ENCODE results near the gene TMEM263. TPM values are rescaled to one million over a fixed set of nuclear protein-coding genes. Genes with fewer than 3 reads are reported as not detected.

The TMEM263 gene
- total RNA-seq, 1 donor from 2014 or later = 160 TPM

DNA sequence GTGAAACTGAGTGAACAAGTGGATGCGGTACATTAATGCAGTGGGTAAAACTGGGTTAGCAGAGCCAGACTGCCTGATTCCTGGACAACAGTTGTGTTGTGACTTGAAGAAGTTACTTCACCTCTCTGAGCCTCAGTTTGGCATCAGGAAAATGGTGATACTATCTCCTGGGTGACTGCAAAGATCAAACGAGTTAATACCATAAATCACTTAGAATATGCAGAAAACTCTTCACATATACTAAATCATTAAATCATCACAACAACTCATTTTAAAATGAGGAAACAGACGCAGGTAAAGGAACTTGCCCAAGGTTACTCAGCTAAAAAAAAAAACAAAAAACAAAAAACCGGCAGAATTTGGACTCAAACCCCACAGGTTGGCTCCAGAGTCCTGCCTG, 30.4 kb downstream of the TMEM263 start:
- H2AFZ ChIP-seq (ENCODE audit: low read depth, low read length) = no peak overlapping the region
- no peak for FAIRE-seq
- H3K9me3 ChIP-seq (ENCODE audit: insufficient read depth, low read depth, low read length) = no peaks in the 10 kb centered on the region
- H3K79me2 ChIP-seq (ENCODE audit: insufficient read depth, low read length) = peaks cover 11% of the 10 kb centered on the region
- peak overlapping the region; percentile 88 for H3K4me3 Mint-ChIP-seq (ENCODE audit: unreplicated experiment)
- peak overlapping the region; percentile 71 for H3K4me3 ChIP-seq (ENCODE audit: insufficient read depth, low read depth, low read length)
- H3K36me3 Mint-ChIP-seq (ENCODE audit: low read depth, unreplicated experiment) = peaks cover 5% of the 10 kb centered on the region
- peak overlapping the region; percentile 88 for H3K9ac ChIP-seq (ENCODE audit: low read length)
- H3K27me3 ChIP-seq (ENCODE audit: insufficient read depth, low read length) = no peaks in the 10 kb centered on the region
- TF ChIP-seq EZH2 (IDR thresholded peaks at IDR 0.05; ENCODE audit: insufficient read depth, low read length) (no peak), CTCF (IDR thresholded peaks at IDR 0.05; ENCODE audit: insufficient read depth, low read depth, low read length) (no peak)
- peaks cover 16% of the 10 kb centered on the region for H3K4me1 Mint-ChIP-seq (ENCODE audit: low read depth, unreplicated experiment)
- no peaks in the 10 kb centered on the region for H3K36me3 ChIP-seq (ENCODE audit: insufficient read depth, low read length)
- peaks cover 6% of the 10 kb centered on the region for H3K4me1 ChIP-seq (ENCODE audit: insufficient read depth, low read length)
- peak overlapping the region; percentile 82 for H3K27ac ChIP-seq (ENCODE audit: low read depth, low read length)
- peak overlapping the region; percentile 87 for H3K4me2 ChIP-seq (ENCODE audit: low read length)
- no peaks in the 10 kb centered on the region for H3K9me3 Mint-ChIP-seq (ENCODE audit: unreplicated experiment)
- H3K27me3 Mint-ChIP-seq (ENCODE audit: low read depth, unreplicated experiment) = no peaks in the 10 kb centered on the region
- peaks cover 9% of the 10 kb centered on the region for H4K20me1 ChIP-seq (ENCODE audit: insufficient read depth, low read length)
- no peak for DNase-seq (ENCODE audit: low read depth)
- peak overlapping the region; percentile 43 for H3K27ac Mint-ChIP-seq (ENCODE audit: unreplicated experiment)

DNA sequence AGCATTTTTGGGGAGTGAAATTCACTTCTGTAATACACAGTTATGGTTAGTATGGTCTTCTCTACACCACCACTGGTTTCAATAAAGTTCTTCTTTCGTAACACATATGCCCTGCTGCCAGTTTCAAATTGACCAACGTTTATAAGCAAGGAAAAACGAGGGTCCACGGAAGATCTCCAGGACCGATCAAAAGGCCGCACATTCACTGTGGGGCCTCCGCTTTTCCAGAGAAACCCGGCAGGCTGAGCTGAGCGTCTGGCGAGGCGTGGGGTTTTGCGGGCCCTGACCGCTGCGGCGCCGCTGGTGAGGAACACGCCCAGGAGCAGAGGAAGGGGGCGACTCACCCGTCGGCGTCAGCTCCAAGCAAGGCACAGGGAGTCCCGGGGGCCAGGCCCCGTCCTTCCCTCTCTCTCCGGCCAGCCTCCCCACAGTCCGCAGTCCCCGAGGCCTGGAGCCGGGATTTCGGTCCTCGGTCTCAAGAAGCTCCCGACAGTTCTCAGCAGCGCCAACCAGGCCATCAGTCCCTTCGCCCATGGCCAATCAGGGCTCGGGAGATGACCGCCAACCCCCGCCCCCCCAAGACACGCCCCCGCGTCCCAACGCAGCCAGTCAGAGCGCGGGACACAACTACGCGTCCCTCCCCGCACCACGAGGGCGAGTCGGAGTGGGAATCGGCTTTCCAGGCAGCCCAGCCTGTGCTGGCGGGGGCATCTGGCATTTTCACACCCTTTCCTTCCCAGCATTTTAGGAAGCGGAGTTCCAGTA, 31.1 kb downstream of the TMEM263 start, which contains the start of gene MTERF2:
TSS of gene MTERF2 (minus strand) at position 522 of the 765 bp plus-strand sequence. CDS start 8,432 bp downstream, outside the sequence.
- Mint-ChIP-seq H3K27ac (ENCODE audit: unreplicated experiment) (peak within 1 kb of the TSS; percentile 43), H3K36me3 (ENCODE audit: low read depth, unreplicated experiment) (peaks cover 5% of the 10 kb centered on the region), H3K4me1 (ENCODE audit: low read depth, unreplicated experiment) (peaks cover 16% of the 10 kb centered on the region), H3K4me3 (ENCODE audit: unreplicated experiment) (peak within 1 kb of the TSS; percentile 88), H3K27me3 (ENCODE audit: low read depth, unreplicated experiment) (no peaks in the 10 kb centered on the region), H3K9me3 (ENCODE audit: unreplicated experiment) (no peaks in the 10 kb centered on the region)
- Histone ChIP-seq H4K20me1 (ENCODE audit: insufficient read depth, low read length) (peaks cover 9% of the 10 kb centered on the region), H3K4me3 (ENCODE audit: insufficient read depth, low read depth, low read length) (peak within 1 kb of the TSS; percentile 71), H3K9me3 (ENCODE audit: insufficient read depth, low read depth, low read length) (no peaks in the 10 kb centered on the region), H3K27me3 (ENCODE audit: insufficient read depth, low read length) (no peaks in the 10 kb centered on the region), H3K36me3 (ENCODE audit: insufficient read depth, low read length) (no peaks in the 10 kb centered on the region), H3K27ac (ENCODE audit: low read depth, low read length) (peak within 1 kb of the TSS; percentile 82), H3K79me2 (ENCODE audit: insufficient read depth, low read length) (peaks cover 11% of the 10 kb centered on the region), H3K4me2 (ENCODE audit: low read length) (peak within 1 kb of the TSS; percentile 87), H2AFZ (ENCODE audit: low read depth, low read length) (peak within 1 kb of the TSS; percentile 84), H3K4me1 (ENCODE audit: insufficient read depth, low read length) (peaks cover 6% of the 10 kb centered on the region), H3K9ac (ENCODE audit: low read length) (peak within 1 kb of the TSS; percentile 88)
- TF ChIP-seq EZH2 (IDR thresholded peaks at IDR 0.05; ENCODE audit: insufficient read depth, low read length) = no peak
- TF ChIP-seq CTCF (IDR thresholded peaks at IDR 0.05; ENCODE audit: insufficient read depth, low read depth, low read length) = no peak
- DNase-seq (ENCODE audit: low read depth) = peak; percentile 90
- FAIRE-seq = no peak

GRCh38 chr12:106987846-106988245, 32.1 kb downstream of the TMEM263 start:
- no peak overlapping the region for H3K9ac ChIP-seq (ENCODE audit: low read length)
- FAIRE-seq = no peak

More at GRCh38 chr12:106987846-106988245, 32.1 kb downstream of the TMEM263 start:
- TF ChIP-seq CTCF (IDR thresholded peaks at IDR 0.05; ENCODE audit: insufficient read depth, low read depth, low read length) (no peak), EZH2 (IDR thresholded peaks at IDR 0.05; ENCODE audit: insufficient read depth, low read length) (no peak)
- no peak overlapping the region for H3K27ac ChIP-seq (ENCODE audit: low read depth, low read length)
- H3K9me3 ChIP-seq (ENCODE audit: insufficient read depth, low read depth, low read length) = no peaks in the 10 kb centered on the region
- H3K27me3 ChIP-seq (ENCODE audit: insufficient read depth, low read length) = no peaks in the 10 kb centered on the region
- H4K20me1 ChIP-seq (ENCODE audit: insufficient read depth, low read length) = peaks cover 9% of the 10 kb centered on the region
- no peak for DNase-seq (ENCODE audit: low read depth)
- Mint-ChIP-seq H3K9me3 (ENCODE audit: unreplicated experiment) (no peaks in the 10 kb centered on the region), H3K27ac (ENCODE audit: unreplicated experiment) (no peak overlapping the region), H3K36me3 (ENCODE audit: low read depth, unreplicated experiment) (peaks cover 5% of the 10 kb centered on the region), H3K4me3 (ENCODE audit: unreplicated experiment) (peak overlapping the region; percentile 88), H3K27me3 (ENCODE audit: low read depth, unreplicated experiment) (no peaks in the 10 kb centered on the region), H3K4me1 (ENCODE audit: low read depth, unreplicated experiment) (peaks cover 13% of the 10 kb centered on the region)
- H2AFZ ChIP-seq (ENCODE audit: low read depth, low read length) = no peak overlapping the region
- H3K36me3 ChIP-seq (ENCODE audit: insufficient read depth, low read length) = no peaks in the 10 kb centered on the region
- H3K4me2 ChIP-seq (ENCODE audit: low read length) = peak overlapping the region; percentile 87
- peaks cover 11% of the 10 kb centered on the region for H3K79me2 ChIP-seq (ENCODE audit: insufficient read depth, low read length)
- peaks cover 6% of the 10 kb centered on the region for H3K4me1 ChIP-seq (ENCODE audit: insufficient read depth, low read length)
- peak overlapping the region; percentile 20 for H3K4me3 ChIP-seq (ENCODE audit: insufficient read depth, low read depth, low read length)
